Fibroblast of skin of left biceps (primary cell): ENCODE results near the gene C17orf113.

Experiments used
- DNase-seq, 2 experiments: peaks; one replicate each; pipeline ENCODE4 v3.0.0-alpha.2; 2013; ENCODE audit warnings: low read depth in 2 of 2

The C17orf113 gene

DNA sequence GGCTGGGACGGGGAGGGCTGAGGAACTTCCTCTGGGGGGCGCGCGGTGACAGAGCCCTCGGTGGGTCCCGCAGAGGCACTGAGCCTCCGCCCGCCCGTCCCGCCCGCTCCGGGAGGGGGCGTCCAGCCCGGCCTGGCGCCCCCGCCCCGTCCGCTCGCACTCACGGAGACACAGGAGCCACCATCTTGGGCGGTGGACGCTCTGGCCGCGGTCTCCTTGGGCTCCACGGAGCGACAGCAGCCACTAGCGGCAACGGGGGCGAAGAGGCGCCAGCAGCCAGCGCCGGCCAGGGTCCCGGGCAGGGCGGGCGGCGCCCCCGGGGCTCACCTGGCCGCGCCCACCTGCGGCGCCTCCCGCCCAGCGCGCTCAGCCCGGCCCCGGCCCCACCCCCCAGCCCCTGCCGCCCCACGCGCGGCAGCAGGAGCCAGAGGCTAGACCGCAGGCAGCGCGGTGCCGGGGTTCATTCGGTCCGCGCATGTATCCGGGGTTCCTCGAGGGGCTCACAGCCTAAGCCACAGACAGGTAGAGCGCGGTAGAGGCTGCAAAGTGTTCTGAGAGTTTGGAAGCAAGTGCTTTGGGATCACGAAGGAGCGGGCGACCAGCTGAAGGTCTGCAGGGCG is at the start of gene C17orf113:
Gene C17orf113 (minus strand): TSS at position 209 of the 620 bp plus-strand sequence. CDS start 7,225 bp downstream, outside the sequence.
- DNase-seq = no peak

DNA sequence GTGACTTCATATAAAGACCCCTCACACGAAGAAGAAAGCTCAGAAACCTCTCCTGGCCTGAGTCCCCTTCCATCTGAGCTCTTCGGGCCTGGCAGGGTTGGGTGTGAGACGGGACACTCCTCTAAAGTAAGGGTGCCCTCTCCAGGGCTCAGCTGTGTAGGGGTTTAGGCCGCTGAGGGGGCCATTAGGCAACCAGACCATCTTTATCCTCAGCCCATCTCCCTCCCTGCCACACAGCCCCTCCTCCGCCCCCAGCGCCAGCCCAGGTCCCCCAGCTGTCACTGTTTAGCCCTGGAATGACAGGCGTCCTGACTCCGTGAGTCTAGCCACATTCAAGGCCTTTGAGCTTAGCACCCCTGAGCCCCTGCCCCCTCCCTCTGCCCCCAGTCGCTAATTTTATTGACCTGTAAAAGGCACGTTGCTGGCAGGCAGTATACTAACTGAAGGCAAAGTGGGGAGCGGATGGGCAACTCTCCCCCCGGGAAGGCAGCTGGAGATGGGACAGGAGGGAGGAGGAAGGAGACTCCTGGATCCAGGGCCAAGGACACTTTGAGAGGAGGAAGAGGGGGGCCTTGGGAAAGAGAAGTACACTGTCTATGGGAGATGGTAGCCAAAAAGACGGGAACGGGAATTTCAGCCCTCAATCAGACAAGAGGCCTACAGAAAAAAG is 48.5 kb upstream of the C17orf113 start:
- no peak for DNase-seq

DNA sequence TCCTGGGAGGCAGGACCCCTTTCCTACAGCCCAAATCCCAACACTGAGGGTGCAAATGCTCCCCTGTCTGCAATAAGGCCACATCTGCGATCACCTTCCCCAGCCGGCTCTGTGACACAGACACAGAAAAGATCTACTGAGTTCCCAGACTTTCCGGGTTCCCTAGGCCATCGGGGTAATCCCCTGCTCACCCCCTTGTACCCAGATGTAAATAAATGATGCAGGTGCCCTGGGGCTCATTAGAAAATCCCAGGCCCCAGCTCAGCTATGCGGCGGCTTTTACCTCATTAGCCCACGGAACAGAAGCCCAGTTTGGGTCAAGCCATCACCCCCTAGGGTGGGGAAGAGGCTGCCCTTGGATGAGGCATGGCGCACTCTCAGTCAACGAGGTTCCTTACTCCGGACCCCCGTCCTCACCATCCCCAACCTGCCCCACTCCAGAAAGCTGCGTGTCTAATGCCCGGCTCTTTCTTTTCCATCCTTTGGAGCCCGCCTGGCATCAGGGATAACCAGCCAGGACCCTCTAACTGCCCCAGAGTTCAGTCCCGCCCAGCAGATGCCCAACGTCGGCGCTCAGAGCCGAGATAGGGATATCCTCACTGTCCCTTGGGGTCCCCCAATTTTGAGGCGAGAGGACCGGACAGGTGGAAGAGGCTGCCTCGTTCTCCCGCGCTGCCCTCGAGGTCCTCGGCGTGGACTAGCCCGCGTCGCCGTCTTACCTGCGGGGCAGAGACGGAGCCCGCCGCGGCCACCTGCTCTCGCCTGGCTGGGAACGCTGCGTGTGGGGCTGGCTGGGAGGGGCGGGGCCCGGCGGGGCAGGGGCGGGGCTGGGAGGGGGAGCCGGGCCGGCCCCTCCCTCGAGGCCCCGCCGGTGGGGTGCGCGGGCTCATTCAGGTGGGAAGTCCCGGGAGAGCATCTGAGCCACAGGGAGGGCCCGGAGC is 47.6 kb upstream of the C17orf113 start, which contains the start of gene ZNF385C:
Gene ZNF385C (minus strand): TSS at position 783 of the 941 bp plus-strand sequence. CDS start 35,417 bp downstream, outside the sequence.
- no peak for DNase-seq

DNA sequence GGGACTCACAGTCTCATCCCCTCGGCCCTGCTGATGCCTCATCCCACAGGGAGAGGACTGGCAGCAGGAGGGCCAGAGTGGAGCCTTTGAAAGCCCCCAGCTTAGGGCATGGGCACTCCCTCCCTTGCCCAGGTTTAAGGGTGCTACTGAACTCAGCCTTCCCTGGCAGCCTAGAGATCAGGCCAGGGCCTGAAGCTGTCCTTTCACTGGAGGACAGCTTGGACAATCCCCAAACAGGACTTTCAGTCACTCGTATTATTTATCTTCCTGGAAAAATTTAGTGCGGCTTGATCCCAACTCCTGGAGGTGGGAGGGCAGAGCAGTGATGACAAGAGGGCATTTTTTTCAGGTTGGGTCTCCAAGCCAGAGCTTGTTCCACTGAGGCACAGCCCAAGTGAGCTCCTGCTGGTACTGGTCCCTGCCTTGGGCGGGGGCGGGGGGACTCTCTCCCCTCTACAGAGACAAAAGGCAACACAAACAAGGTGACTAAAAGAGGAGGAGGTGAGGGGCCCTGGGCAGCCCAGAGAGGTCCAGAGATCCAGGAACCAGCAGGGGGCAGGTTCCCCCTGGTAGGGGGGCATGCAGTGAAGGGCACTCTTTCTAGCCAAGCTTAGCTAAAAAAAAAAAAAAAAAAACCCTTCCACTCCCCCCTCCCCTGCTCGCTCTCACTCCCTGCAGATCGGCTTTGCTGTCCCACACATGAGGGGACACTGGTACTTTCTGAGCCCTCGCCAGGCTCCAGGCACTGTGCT is 46.1 kb upstream of the C17orf113 start:
- DNase-seq = no peak

DNA sequence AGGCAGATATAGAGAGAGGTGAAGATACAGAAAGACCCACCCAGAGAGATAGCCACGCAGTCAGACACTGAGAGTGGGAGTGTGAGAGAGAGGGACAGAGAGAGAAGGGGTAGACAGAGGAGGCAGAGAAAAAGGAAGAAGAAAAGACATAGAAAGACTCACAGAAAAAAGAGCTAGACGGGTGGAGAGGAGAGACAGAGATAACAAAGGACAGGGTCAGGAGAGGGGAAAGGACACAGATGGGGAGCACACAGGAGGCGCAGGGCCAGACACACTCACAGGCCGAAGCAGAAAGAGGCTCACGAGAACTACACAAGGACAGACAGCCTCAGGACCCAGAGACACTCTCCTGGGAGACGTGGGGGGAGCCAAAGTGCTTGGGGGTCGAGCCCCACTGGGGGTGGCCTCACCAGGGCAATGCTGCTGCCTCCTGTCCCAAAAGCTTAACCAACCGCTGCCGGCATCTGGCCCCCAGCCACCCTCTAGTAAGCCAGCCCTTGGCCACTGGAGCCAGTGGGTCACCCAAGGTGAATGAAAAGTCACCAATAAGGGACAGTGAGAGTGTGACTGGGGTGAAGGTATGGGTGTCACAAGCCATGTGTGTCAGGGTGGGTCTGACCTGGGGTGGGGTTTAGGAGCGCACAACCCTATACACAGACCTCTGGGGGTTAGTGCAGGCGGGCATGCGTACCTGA is 44.1 kb upstream of the C17orf113 start:
- DNase-seq = no peak

DNA sequence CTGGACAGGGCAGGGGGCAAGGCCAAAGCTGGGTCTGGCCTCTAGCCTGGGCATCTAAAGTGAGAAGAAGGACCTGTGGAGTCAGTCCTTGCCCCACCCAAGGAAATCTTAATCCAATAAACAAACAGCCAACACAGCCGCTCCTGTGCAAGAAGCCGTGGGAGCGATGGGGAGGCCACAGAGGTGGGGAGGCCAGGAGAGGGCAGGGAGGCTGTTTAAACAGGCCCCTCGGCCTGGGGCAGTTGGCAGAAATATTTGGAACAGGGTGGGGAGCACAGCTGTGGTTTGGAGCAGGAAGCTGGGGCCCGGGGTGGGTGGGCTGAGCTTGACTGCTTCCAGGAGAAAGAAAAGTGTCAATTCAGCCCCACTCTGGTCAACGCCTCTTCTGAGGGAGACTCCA is 42.5 kb upstream of the C17orf113 start:
- no peak for DNase-seq

DNA sequence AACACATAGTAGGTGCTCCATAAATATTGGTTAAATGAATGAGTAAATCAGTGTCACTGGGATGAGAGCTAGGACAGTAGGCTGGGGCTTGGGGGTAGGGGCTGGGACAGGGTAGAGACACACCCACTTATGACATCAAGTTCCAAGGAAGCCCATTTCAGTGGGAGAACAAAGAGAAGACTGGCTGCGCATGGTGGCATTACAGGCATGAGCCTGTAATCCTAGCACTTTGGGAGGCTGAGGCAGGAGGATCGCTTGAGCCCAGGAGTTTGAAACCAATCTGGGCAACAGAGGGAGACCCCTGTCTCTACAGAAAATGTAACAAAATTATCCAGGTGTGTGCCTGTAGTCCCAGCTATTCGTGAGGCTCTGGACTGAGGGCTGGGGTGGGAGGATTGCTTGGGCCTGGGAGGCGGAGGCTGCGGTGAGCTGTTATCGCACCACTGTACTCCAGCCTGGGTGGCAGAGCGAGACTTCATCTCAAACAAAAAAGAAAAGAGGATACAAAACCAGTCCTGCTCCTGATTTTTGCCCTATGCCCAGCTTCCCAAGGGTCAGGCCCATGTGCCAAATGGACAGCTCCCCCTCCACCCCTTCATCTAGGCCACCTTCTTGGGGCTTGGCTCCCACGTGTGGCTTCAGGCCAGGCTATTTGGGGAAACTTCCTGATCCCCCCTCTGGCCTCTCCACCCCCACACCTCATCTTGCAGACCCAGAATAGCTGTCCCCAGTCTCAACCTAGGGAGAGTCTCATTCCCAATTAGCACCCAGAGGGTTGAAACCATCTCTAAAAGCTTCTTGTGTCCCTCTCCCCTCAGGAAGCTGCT is 40.8 kb upstream of the C17orf113 start:
- no peak for DNase-seq

DNA sequence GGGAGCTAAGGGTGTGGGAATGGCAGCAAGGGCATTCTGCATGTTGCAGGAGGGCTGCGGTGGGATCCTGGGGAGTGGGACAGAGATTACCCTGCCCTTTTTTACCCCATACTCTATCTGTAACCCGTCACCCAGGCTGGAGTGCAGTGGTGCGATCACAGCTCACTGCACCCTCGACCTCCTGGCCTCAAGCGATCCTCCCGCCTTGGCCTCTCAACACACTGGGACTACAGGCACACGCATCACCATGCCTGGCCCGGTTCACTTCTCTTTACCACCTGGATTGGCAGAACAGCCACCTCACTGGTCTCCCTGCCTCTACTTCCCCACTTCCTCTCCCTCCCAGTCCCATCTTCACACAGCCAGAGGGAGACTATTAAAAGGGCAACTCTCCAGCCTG is 38.3 kb upstream of the C17orf113 start:
- no peak for DNase-seq

DNA sequence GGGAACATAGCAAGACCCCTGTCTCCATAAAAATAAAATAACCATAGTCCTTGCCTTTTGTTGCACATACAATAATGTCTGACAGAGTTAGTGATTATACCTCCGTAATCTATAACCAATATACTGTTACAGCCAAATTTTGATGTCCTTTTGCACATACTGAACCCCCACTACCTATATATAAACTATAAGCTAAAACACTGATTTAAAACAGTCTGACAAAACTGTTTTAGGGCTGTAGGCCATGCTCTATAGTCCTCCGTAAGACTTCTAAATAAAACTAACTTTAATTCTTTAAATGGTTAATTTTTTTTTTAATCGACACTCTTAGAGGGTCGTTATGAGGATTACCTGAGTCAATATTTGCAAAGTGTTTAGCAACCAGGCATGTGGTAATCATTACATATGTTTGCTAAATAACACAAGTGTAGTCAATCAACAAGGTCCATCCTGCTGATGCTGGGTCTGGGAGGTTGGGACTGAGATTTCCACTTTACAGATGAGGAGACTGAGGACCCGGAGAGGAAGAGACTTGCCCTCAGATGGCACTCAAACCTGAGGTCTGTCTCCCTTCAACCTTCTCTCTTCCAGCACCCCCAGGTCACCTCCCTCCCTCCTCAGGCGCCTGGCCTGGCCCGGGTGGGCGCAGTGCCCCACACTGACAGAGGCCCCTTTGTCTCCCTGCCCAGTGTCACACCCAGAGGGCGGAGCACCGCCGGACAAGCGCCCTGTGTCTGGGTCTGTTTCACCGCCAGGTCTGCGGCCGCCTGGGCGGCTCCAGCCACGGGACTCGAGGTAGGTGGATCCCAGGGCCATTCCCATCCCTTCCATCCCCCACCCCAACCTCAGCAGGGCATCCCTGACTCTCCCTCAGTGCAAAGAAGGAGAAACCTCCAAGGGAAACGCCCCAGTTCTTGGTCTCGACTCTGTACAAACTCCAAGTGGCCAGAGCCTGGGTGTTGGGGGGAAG is 37.6 kb upstream of the C17orf113 start:
- DNase-seq = no peak

DNA sequence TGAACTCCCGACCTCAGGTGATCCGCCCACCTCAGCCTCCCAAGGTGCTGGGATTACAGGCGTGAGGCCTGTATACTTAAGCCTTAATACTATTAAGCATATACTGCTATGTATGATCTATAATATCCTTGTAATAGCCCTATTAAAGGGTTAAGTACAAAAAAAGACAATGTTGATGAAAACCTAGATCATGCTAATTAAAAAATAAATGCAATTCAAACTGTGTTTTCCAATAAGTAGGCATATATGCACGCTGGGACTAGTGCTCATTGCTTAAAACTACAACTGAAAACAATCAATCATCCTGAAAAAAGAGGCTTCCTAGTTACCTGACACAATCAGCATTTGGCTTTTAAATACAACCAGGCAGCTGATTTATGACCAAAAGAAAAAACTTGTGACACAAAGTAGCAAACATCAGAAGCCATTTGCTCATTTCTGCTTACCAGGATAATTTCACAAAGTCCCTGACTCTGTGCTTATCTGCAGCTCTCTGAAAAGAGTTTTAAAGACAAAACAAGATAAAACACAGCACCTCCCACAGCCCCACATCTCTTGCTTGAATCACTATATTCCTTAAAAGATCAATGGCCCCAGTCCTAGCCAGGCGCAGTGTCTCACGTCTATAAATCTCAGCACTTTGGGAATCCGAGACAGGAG is 36.8 kb upstream of the C17orf113 start:
- DNase-seq = no peak

DNA sequence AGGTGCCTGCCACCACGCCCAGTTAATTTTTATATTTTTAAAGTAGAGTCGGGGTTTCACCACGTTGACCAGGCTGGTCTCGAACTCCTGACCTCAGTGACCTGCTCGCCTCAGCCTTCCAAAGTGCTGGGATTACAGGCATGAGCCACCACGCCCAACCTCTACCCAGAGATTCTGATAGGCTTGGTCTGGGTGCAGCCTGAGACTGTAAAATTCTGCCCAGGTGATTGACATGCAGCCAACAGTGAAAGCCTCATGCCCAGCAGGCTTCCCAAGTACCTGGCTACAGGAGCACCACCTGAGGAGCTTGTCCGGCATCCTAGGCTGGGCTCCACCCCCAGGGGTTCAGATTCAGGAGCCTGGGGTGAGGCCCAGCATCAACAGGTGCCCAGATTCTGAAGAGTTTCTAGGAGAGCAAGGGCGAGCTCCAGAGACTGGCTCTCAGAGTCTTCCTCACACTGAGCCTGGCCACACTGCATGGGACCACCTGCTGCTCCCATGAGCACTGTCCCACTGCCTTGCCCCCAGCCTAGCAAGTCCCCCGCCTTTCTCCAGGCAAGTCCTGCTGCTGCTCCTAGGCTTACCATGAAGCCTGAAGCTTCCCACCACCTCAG is 31.2 kb upstream of the C17orf113 start:
- DNase-seq = no peak

DNA sequence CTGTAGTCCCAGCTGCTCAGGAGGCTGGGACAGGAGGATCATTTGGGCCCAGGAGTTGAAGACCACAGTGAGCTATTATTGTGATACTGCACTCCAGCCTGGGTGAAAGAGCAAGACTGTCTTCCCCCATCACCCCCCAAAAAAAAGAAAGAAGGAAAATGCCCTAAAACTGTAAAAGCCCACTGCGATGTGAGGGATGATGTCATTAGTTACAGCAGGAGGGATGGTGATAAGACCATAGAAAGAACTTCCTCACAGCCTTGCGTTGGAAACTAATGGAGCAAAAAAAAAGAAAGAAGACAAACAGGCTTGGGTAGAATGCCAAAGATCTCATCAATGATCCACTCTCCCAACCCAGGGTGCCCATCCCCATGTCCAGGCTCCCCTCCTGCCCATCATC is 29.1 kb upstream of the C17orf113 start:
- DNase-seq = no peak

DNA sequence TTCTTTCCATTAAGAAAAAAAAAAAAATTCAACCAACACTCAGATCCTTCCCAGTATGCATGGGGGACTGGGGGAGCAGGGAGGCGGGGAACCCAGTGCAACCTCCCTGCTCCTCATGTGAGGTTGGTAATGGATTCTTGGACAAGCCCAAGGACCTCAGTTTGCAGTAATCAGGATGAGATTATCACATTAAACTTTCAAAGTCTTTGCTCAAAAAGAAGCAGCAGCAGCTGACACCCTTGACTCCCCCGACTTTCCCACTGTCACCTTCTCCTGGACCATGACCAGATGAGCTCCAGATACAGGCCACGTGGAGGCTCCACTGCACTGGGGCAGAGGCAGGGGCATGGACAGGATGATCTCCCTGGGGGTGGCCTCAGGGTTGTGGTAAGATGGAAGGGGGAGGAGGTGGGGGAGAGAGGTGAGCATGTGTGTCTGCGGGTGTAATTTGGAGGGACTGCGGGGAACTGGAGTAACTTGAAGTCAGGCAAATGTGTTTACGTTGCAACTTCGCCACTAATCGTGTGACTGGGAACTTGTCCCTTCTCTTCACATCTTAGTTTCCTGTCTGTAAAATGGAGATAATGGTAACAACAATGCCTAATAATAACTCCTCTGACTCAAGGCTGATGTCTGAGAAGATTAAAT is 28.1 kb upstream of the C17orf113 start:
- DNase-seq = no peak

DNA sequence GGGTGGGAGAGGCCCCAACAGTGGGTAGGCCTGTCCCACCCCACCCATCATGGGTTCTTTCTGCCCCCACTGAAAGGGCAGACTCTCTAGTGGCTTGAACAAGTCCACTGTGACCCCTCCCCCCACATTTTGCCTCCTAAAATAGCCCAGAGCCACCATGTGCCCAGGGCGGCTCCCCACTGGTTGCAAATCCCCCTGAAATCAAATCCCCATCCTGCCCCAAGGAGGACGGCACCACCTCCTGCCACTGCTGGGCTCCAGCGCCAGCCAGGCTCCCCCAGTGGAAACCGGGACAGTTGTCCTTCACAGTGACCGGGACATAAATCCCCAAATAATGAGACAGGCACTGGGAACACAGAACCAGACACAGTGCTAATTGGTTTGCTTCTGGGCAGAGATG is 27.4 kb upstream of the C17orf113 start:
- DNase-seq = no peak

DNA sequence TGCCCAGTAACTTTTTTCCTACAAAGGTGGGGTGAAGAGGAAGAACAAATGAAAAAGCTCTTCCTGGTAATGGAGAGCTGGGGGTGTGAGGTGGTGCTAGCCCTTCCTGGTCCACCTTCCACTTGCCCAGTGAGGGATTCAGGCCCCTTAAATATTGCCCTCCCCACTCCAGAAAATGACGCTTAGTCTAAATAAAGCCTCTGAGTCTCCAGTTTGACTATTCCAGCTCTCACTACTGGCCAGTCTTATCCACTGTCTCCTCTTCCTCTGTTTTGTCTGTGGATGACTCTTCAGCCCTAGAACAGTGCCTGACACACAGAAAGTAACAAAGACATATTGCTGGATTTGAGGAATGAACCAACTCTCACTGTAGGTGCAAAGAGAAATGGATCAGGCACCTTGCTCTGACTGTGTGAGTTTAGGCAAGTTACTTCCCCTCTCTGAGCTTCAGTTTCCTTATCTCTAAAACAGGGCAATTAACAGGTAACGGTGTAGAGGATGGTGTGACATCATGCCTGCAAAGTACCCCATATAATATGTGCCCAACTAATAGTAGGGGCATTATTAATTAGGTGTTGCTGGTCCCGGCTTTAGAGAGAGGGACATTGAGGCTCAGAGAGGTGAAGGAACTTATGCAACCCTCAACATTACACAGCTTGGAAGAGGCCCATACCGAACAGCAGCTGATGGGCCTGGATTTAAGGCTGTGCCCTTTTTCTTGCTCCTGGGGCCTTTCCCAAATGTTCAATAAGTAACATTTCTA is 26.6 kb upstream of the C17orf113 start:
- DNase-seq = no peak

DNA sequence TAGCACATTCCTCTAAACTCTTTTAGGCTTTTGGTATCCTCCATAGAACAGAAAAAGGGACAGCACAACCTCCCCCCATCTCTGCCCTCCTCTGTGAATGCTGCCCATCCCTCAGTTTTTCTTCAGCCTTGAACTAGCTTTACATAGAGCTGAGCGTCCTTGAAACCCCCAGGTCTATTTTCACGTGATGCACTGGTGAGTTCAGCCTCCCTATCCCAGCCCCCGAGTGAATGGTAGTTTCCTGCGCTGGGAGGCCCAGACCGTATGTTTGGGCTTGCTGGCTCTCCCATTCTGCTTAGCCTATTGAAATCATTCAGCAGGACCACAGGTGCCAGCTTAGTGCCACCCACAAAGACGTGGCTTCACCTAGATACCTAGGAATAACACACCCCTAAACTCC is 25.4 kb upstream of the C17orf113 start:
- DNase-seq = no peak
